Renal cortex interstitium (tissue), 11 donors: ENCODE results near the gene ANKRD16. TPM values are rescaled to one million over a fixed set of nuclear protein-coding genes. Genes with fewer than 3 reads are reported as not detected.
"Not testable (repeated sequence)": the region's sequence is repeated elsewhere in the genome, so short reads cannot be mapped to it uniquely, and the experiment has no call there.

Experiments
- DNase-seq, 11 donors: peaks; one replicate each; pipeline ENCODE4 v3.0.0-alpha.2; 2013; ENCODE audit warnings: low read depth in 9 of 11, low spot score in 4 of 11; ENCODE audit errors: extremely low read depth in 1 of 11
- polyA plus RNA-seq, 3 donors: library from polyadenylated mRNA; unstranded; fragments of 120-200 nt; gene quantifications; one replicate each; pipeline ENCODE4 v1.2.1, GENCODE V29; 2013; ENCODE audit not compliant: insufficient read length in 3 of 3

Gene ANKRD16
- polyA plus RNA-seq, 3 donors: 9.3 to 12.8 (median 12.5) TPM

- peak in 1 of 11 donors; percentile 20 for DNase-seq
Measured at GRCh38 chr10:5888843-5889623, 660 bp downstream of the ANKRD16 start.

- no peak for DNase-seq
Measured at GRCh38 chr10:5888351-5888750, 1.3 kb downstream of the ANKRD16 start.

GRCh38 chr10:5887641-5888040, 2.1 kb downstream of the ANKRD16 start:
- no peak for DNase-seq

GRCh38 chr10:5887029-5887428, 2.7 kb downstream of the ANKRD16 start:
- no peak for DNase-seq

- DNase-seq: no peak
Measured at GRCh38 chr10:5885619-5886018, 4.1 kb downstream of the ANKRD16 start.

- no peak for DNase-seq
Measured at GRCh38 chr10:5882961-5883360, 6.7 kb downstream of the ANKRD16 start.

- not testable (repeated sequence) for DNase-seq
Measured at GRCh38 chr10:5877041-5877440, 12.7 kb downstream of the ANKRD16 start.

- DNase-seq: no peak
Measured at GRCh38 chr10:5876181-5876768, 13.4 kb downstream of the ANKRD16 start.

GRCh38 chr10:5873515-5873995, 16.1 kb downstream of the ANKRD16 start:
- DNase-seq: peak; percentile 47 to 84 (median 70)

- DNase-seq: no peak
Measured at GRCh38 chr10:5871596-5871995, 18.1 kb downstream of the ANKRD16 start.

- no peak for DNase-seq
Measured at GRCh38 chr10:5869156-5869555, 20.5 kb downstream of the ANKRD16 start.

- DNase-seq: not testable (repeated sequence)
Measured at GRCh38 chr10:5868383-5868782, 21.3 kb downstream of the ANKRD16 start.

- not testable (repeated sequence) for DNase-seq
Measured at GRCh38 chr10:5867091-5867615, 22.5 kb downstream of the ANKRD16 start.

GRCh38 chr10:5866451-5867081, 23.1 kb downstream of the ANKRD16 start:
- not testable (repeated sequence) for DNase-seq

GRCh38 chr10:5862981-5863685, 26.6 kb downstream of the ANKRD16 start:
- not testable (repeated sequence) for DNase-seq

GRCh38 chr10:5862360-5862961, 27.2 kb downstream of the ANKRD16 start:
- no peak for DNase-seq

GRCh38 chr10:5860066-5860465, 29.6 kb downstream of the ANKRD16 start:
- no peak for DNase-seq

GRCh38 chr10:5858811-5859210, 30.9 kb downstream of the ANKRD16 start:
- no peak for DNase-seq

GRCh38 chr10:5856701-5857004, 33.0 kb downstream of the ANKRD16 start:
- DNase-seq: no peak
